Measurements from ENCODE around the gene SUSD6.

The SUSD6 gene

DNA sequence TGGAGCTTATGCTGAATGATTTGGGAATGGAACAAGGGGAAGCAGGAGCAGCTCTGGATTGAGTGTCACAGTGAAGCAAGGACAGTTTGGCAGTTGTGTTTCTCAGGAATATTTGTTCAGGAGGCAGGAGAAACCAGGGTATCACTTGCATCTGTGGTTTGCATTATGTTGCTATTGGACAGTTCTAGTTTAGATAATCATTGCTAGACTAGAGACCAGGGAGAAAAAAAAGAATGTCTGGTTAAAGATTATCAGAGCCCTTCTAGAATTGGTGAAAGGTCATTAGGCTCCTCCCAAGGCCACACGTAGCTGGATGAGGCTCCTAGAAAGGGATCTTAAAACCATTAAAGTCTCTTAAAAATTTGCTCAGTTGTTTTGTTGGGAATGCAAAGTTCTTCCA is 138.6 kb downstream of the SUSD6 start:
- peaks cover 3% of the 10 kb centered on the region for H3K27me3 Mint-ChIP-seq (ENCODE audit: low read depth)
- no peaks in the 10 kb centered on the region for H3K4me1 Mint-ChIP-seq
- TF ChIP-seq, protein P1, sequence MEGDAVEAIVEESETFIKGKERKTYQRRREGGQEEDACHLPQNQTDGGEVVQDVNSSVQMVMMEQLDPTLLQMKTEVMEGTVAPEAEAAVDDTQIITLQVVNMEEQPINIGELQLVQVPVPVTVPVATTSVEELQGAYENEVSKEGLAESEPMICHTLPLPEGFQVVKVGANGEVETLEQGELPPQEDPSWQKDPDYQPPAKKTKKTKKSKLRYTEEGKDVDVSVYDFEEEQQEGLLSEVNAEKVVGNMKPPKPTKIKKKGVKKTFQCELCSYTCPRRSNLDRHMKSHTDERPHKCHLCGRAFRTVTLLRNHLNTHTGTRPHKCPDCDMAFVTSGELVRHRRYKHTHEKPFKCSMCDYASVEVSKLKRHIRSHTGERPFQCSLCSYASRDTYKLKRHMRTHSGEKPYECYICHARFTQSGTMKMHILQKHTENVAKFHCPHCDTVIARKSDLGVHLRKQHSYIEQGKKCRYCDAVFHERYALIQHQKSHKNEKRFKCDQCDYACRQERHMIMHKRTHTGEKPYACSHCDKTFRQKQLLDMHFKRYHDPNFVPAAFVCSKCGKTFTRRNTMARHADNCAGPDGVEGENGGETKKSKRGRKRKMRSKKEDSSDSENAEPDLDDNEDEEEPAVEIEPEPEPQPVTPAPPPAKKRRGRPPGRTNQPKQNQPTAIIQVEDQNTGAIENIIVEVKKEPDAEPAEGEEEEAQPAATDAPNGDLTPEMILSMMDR (IDR thresholded peaks at IDR 0.05; ENCODE audit: unreplicated experiment in 3 of 3): no peak
- peaks cover 2% of the 10 kb centered on the region for H3K9me3 Mint-ChIP-seq
- H3K4me3 Mint-ChIP-seq: no peak overlapping the region
- no peaks in the 10 kb centered on the region for H3K36me3 Mint-ChIP-seq (ENCODE audit: low read depth)
- H3K27ac Mint-ChIP-seq: peak overlapping the region; percentile 2 to 71 (median 47)

DNA sequence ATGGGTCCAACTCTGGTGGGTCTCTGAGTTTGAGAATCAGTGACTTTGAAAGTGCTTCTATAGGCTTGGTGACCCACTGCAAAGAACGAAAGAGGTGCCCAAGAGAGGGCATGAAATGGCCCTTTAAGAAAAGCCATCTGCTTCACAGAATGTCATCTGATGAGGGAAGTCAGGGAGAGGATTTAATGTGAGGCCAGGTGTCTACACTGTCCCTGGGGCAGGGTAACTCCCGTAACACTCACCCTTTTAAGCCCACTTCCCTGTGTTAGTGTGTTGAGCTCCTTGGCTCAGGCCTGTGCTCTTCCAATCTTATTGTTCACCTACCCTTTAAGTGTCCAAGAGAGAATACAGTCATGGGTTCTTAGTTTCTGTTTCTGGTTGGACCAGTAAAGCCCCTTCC is 139.1 kb downstream of the SUSD6 start:
- peaks cover 3% of the 10 kb centered on the region for H3K27me3 Mint-ChIP-seq (ENCODE audit: low read depth)
- H3K36me3 Mint-ChIP-seq (ENCODE audit: low read depth): no peaks in the 10 kb centered on the region
- TF ChIP-seq, protein P1 (IDR thresholded peaks at IDR 0.05; ENCODE audit: unreplicated experiment in 3 of 3): no peak
- H3K27ac Mint-ChIP-seq: peak overlapping the region; percentile 2 to 71 (median 47)
- peaks cover 2% of the 10 kb centered on the region for H3K9me3 Mint-ChIP-seq
- H3K4me1 Mint-ChIP-seq: no peaks in the 10 kb centered on the region
- no peak overlapping the region for H3K4me3 Mint-ChIP-seq

DNA sequence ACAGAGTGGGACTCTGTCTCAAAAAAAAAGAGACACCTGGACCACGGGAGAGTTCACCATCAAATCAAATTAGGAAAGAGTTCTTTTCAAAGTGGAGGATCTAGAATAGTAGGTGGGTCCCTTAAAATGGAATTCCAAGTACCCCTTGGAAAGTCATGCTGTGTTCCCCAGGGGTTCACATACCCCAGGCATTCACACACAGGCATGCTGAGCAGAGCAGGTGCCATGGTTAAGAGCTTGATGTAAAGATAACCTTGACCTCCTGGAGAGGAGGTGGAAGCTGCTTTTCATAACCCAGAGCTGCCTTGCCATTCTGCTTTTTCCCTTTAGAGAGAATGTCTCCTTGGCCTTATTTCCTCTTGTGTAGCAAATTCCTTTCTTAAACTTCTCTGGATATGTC is 141.4 kb downstream of the SUSD6 start:
- H3K27me3 Mint-ChIP-seq (ENCODE audit: low read depth): no peaks in the 10 kb centered on the region
- H3K4me1 Mint-ChIP-seq: no peaks in the 10 kb centered on the region
- H3K27ac Mint-ChIP-seq: peak overlapping the region in 1 of 3 experiments; percentile 36
- H3K9me3 Mint-ChIP-seq: no peaks in the 10 kb centered on the region
- H3K36me3 Mint-ChIP-seq (ENCODE audit: low read depth): no peaks in the 10 kb centered on the region
- no peak overlapping the region for H3K4me3 Mint-ChIP-seq
- TF ChIP-seq, protein P1 (IDR thresholded peaks at IDR 0.05; ENCODE audit: unreplicated experiment in 3 of 3): no peak

DNA sequence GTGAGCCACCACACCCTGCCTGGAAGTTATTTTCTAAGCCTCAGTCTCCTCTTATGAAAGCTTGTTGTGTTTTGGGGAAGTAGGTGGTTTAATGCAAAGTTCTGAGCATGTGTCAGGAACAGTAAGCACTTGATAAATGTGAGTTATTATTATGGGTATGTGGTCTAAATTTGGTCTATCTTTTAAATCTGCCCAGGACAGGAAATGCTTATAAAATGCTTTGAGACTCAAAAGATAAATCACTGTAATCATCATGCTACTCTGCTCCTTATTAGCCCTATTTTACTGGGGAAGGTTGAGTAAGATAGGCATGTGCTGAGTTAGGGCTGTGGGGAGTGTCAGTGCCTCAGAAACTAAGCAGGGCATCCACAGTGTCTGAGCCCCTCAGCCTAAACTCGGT is 142.5 kb downstream of the SUSD6 start:
- no peak overlapping the region for H3K4me3 Mint-ChIP-seq
- no peaks in the 10 kb centered on the region for H3K4me1 Mint-ChIP-seq
- H3K9me3 Mint-ChIP-seq: no peaks in the 10 kb centered on the region
- H3K27me3 Mint-ChIP-seq (ENCODE audit: low read depth): no peaks in the 10 kb centered on the region
- H3K36me3 Mint-ChIP-seq (ENCODE audit: low read depth): no peaks in the 10 kb centered on the region
- no peak overlapping the region for H3K27ac Mint-ChIP-seq
- TF ChIP-seq, protein P1 (IDR thresholded peaks at IDR 0.05; ENCODE audit: unreplicated experiment in 3 of 3): no peak

DNA sequence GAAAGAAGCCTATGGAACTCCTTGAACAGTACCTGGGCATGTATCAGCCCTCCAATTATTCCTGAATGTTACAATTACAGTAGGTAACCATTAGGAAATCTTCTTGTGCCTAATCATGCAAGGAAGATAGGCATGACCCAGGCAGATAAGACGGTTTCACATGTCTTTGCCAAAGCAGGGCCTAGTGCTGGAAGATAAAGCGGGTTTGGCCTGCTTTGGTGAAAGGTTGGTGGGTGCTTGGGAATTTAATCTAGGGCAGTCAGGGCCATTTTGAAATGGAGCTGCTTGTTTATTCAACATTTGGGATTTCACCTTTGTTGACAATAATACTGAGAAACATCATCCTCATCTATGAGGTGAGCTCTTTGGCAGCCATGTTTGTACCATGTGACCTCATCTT is 143.1 kb downstream of the SUSD6 start:
- H3K27me3 Mint-ChIP-seq (ENCODE audit: low read depth): no peaks in the 10 kb centered on the region
- no peaks in the 10 kb centered on the region for H3K36me3 Mint-ChIP-seq (ENCODE audit: low read depth)
- no peaks in the 10 kb centered on the region for H3K4me1 Mint-ChIP-seq
- TF ChIP-seq, protein P1 (IDR thresholded peaks at IDR 0.05; ENCODE audit: unreplicated experiment in 3 of 3): no peak
- no peak overlapping the region for H3K27ac Mint-ChIP-seq
- no peaks in the 10 kb centered on the region for H3K9me3 Mint-ChIP-seq
- H3K4me3 Mint-ChIP-seq: no peak overlapping the region

DNA sequence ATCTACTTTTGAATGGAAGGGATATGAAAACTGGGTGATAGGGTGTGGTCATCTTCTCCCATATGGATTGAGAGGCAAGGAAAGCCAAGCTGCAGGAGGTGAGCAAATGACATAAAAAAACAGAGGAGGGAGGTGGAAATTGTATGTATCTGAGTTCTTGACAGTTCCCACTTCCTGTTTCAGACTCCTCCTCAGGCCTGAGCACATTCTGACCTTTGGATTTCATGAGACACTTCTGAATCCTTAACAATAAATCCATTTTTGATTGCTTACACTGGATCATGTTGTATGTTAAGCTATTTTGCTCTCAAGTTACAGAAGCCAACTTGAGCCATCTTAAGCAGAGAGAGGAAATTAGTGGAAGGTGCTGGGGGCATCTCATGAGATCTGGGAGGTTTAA is 143.9 kb downstream of the SUSD6 start:
- TF ChIP-seq, protein P1 (IDR thresholded peaks at IDR 0.05; ENCODE audit: unreplicated experiment in 3 of 3): no peak
- Mint-ChIP-seq H3K4me1 (no peaks in the 10 kb centered on the region), H3K9me3 (no peaks in the 10 kb centered on the region), H3K27me3 (ENCODE audit: low read depth) (no peaks in the 10 kb centered on the region), H3K36me3 (ENCODE audit: low read depth) (no peaks in the 10 kb centered on the region), H3K4me3 (no peak overlapping the region), H3K27ac (no peak overlapping the region)

Data from nephron (organoid).